GM15510 (cell line): ENCODE measurements around the gene TBC1D8B.

Experiments used
- POLR2A ChIP-seq: IDR thresholded peaks from 3 replicates; pipeline ENCODE4 v1.6.1; 2011; ENCODE audit warnings: borderline replicate concordance; ENCODE audit not compliant: insufficient read length; ENCODE audit errors: extremely low read depth

The TBC1D8B gene

DNA sequence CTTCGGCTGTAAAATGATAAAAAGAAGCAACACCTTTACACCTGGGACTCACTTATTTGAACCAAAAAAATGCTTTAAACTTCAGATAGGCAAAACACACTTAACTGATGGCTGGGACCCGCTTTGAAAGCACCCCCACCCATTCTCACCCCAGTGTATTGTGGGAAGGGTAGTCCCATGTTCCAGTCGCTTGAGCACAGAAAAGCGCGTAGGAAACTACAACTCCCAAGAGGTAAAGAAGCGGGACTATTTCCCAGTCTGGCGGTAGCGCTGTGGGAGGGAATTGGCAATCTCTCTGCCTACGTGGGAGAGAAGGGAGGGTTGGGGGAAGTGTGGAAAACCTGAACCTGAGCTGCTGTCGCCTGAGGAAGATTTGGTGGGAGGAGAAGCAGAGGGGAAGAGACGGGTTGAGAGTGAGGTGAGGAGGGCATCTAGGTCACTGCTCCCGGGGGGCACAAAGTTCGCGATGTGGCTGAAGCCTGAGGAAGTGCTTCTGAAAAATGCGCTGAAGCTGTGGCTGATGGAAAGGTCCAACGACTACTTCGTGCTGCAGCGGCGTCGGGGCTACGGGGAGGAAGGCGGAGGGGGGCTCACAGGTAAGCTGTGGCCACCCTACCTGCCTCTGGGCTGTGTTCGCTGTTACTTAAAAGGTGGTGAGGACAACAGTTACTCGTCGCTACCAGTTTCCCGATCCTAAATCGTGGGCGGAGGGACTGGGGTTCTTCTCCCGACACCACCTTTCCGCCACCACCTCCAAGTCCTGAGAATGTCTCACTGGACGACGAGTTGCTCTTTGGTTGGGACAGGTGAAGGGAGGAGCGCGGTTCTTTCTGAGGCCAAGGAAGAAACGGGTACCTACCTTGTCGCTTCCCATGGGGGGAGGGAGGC is at the start of gene TBC1D8B:
Gene TBC1D8B, plus strand, starts transcription at position 286 of the 888 bp plus-strand sequence. Its CDS starts 181 bp downstream, at position 467.
- TF ChIP-seq POLR2A = no peak

DNA sequence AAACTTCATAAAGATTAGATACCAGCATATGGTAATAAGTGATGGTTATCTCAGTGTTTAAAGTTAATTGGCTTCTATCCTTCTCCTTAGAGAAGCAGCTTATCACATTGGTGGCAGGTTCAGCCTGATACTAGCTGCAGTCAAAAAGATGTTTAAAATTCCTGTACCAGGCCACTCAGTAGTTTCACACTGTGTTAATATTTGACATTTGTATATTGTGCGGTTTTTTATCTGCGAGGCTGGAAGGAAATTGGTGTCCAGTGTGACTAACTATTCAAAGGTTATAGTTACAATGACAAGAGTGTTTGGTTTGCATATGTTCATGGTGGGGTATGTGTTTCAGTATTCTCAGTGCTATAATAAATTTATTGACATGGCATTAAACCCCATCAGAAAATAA is 27.5 kb upstream of the TBC1D8B start:
- TF ChIP-seq POLR2A = no peak

- no peak for TF ChIP-seq POLR2A
Observed at GRCh38 chrX:106780264-106780663, 22.2 kb upstream of the TBC1D8B start.

GRCh38 chrX:106780664-106781377 is 21.7 kb upstream of the TBC1D8B start:
- no peak for TF ChIP-seq POLR2A

GRCh38 chrX:106783716-106784115 is 18.8 kb upstream of the TBC1D8B start:
- TF ChIP-seq POLR2A = no peak

- TF ChIP-seq POLR2A = no peak
Observed at GRCh38 chrX:106791495-106791894, 11.0 kb upstream of the TBC1D8B start.

DNA sequence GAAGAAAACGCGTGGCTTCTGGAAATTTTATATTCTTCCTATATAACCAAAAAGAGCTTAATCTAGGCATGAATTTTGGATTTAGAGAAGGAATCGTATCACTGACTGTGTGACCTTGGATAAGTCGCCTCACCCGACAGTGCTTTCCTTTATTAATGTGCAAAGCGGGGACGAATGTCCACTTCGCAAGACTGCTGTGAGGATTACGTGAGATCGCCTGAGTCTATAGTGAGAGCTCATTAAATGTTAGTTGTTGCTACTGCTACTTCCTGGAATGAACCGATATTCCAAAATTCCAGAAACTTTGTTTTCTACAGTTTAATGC is 448 bp upstream of the TBC1D8B start:
- TF ChIP-seq POLR2A = no peak

DNA sequence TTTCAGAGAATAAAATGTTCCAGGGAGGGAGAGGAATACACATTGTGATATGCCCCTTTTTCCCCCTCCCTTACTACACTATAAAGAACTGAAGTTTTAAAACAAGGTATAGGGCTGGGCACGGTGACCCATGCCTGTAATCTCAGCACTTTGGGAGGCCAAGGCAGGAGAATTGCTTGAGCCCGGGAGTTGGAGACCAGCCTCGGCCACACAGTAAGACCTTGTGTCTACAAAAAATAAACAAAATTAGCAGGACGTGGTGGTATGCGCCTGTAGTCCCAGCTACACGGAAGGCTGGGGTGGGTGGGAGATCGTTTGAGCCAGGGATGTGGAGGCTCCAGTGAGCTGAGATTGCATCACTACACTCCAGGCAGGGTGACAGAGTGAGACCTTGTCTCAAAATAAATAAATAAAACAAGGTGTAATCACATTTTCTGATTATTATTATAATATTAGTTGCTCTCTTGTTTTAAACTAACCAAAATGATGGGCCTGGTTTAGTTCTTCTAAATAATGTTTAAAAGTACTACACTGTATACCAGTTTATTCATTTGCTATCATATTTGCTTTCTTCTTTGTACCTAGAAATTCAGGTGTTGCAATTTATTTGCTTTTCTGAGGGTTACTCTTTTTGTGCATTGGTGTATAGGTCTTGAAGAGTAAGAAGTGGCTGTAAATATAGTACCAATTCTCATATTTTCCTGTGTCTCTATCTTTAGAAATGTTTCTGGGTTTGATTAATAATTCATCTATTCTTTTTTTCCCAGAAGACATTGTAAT is 8.8 kb downstream of the TBC1D8B start:
- TF ChIP-seq POLR2A = no peak

DNA sequence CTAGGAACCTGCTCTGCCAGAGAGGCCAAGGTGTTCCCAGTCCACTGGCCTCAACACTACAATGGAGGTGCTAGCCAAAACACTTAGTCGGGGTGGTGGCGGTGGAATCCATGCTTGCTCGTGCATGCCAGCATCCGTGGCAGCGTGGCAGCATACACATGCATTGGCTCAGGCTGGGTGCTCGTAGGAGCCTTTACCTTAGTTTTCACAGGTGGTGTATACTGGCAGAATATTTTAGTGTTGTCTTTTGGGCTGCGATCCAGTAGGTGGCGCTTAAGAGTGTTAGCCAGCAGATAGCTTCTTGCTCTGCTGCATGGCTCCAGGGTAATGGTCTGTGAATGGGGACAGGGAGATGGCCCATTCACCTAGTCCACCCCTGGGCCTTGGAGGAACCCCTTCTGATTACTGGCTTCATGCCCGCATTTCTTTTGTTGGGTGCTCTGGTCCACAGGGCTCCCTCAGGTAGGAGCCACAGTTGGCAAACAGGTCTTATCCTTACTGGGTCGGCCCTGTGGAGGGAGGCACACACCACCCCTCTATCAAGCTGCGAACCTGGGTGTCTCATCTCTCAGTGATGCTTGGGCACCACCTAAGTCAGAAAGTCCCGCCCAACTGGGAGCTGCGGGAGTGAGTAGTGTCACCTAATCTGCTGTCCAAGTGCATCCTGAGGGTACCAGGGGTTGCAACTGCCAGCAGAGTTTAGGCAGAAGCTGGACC is 60.7 kb downstream of the TBC1D8B start:
- TF ChIP-seq POLR2A = no peak

DNA sequence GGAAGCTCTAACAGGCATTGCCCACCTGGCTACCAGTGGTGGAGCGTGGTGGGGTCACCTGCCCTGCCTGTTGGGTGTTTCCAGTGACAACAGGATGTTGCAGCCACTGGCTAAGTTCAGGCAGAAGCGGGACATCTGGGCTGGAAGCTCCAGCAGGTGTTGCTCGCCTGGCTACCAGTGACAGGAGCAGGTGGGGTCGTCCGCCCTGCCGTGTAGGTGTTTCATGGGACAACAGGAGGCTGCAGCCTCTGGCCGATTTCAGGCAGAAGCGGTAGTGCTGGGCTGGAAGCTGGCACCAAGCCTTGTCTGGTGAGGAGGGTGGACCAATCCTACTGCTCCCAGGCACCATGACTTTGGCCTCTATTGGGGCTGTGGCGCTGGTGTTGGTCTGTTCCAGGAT is 61.2 kb downstream of the TBC1D8B start:
- TF ChIP-seq POLR2A = no peak

- TF ChIP-seq POLR2A = no peak
Observed at GRCh38 chrX:106874075-106874474, 71.6 kb downstream of the TBC1D8B start.

- TF ChIP-seq POLR2A = no peak
Observed at GRCh38 chrX:106875151-106875550, 72.7 kb downstream of the TBC1D8B start.

DNA sequence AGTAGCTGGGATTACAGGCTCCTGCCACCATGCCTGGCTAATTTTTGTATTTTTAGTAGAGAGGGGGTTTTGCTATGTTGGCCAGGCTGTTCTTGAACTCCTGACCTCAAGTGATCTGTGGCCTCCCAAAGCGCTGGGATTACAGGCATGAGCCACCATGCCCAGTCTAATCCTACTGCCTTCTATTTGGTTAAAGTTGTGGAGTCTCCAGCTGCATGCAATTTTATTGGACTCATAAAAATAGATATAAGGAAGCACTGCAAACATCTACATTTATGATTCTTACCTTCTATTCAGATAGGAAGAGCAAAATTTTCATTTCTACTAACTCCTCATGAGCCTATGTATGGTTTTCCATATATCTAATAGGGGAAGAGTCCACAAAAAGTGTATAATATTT is 87.0 kb downstream of the TBC1D8B start:
- no peak for TF ChIP-seq POLR2A

- TF ChIP-seq POLR2A = no peak
Observed at GRCh38 chrX:106891762-106892460, 89.4 kb downstream of the TBC1D8B start.

GRCh38 chrX:106894392-106894909 is 92.0 kb downstream of the TBC1D8B start:
- no peak for TF ChIP-seq POLR2A

- TF ChIP-seq POLR2A = no peak
Observed at GRCh38 chrX:106894978-106895452, 92.5 kb downstream of the TBC1D8B start.
